HG03354 (cell line): Measurements from ENCODE around the gene TES.
"Not testable (repeated sequence)": the region's sequence is repeated elsewhere in the genome, so short reads cannot be mapped to it uniquely, and the experiment has no call there.

Source experiments
- ATAC-seq: cut with Tn5 transposase; IDR thresholded peaks from one replicate; pipeline ENCODE4 v1.9.1; 2021; ENCODE audit warnings: mild to moderate bottlenecking; ENCODE audit not compliant: unreplicated experiment, poor library complexity, severe bottlenecking

TES gene

GRCh38 chr7:116271963-116272886 is 61.9 kb downstream of the TES start:
- ATAC-seq: no peak

DNA sequence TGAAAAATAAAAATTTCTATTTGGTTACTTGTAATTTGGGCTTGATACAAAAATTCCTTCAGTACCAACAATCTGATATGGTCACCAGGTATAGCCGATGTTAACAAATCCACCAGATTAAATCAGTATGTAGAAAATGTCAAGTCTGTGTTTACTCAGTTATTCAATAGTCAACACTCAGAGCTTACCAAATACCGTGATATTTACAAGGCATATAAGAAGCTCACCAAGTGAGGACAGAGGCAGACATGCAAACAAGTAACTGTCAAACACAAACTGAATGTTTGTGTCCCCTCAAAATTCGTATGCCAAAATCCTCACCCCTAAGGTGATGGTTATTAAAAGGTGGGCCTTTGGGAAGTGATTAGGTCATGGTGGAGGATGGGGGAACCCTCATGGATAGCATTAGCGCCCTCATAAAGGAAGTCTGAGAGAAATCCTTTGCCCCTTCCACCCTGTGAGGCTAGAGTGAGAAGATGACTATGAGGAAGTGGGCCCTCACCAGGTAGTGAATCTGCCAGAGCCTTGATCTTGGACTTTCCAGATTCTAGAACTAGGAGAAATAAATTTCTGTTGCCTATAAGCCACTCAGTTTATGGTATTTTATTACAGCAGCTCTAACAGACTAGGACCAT is 63.1 kb downstream of the TES start:
- ATAC-seq: no peak

DNA sequence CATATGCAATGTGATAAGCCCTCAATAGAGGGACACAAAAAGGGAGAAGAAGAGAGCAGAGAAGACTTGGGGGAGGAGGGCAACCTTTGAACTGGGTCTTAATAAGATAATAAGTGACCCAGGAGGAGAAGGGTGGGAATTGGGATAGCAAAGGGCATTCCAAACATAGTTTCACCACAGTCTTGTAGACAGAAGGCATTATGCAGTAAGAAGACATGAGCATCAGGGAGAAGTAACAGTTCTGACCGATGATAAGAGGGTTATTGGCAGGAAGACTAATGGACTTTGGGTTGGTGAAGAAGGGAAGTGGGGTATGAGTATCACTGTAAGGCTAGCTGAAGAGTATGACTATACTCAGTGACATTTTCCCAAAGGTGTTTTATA is 63.6 kb downstream of the TES start:
- ATAC-seq: no peak

GRCh38 chr7:116277070-116277469 is 66.7 kb downstream of the TES start:
- ATAC-seq: no peak

DNA sequence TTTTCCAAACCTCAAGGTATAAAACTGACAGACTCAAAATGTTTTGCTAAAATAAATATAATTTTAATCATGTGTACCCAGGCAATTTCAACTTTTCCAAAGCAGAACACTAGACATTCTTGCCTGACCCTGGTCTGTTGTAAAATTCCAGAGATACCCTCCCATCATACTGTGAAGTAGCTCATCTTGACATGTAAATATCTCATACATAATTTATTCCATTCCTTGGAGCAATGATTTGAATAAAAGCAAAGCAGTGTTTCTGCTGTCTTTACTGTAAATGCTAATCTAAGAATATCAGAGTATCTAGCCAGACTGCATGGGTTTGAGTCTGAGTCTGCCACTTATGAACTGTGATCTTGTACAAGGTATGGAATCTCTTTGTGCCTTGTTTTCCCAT is 68.9 kb downstream of the TES start:
- ATAC-seq: no peak

- ATAC-seq: no peak
Observed at GRCh38 chr7:116280803-116281202, 70.5 kb downstream of the TES start.

GRCh38 chr7:116283595-116284204 is 73.4 kb downstream of the TES start:
- ATAC-seq: no peak

DNA sequence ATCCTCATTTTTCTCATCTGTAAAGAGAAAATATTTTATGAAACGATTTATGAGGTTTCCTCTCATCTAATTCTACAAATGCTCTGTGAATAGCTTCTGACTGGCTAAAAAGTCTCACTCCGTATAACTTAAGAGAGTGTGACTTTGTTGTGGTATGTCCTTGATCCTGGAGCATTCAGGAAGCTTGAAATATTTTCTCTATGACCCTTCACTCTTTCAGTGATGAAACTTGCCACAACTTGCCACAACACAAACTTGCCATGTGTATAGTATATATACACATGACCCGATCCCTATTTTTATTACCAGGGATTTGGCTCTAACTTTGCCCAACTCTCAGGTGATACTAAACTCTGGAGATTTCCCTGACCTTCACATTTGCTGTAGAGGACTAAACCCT is 74.1 kb downstream of the TES start:
- ATAC-seq: no peak

- no peak for ATAC-seq
Observed at GRCh38 chr7:116285252-116285651, 74.9 kb downstream of the TES start.

- ATAC-seq: no peak
Observed at GRCh38 chr7:116290740-116291139, 80.4 kb downstream of the TES start.

DNA sequence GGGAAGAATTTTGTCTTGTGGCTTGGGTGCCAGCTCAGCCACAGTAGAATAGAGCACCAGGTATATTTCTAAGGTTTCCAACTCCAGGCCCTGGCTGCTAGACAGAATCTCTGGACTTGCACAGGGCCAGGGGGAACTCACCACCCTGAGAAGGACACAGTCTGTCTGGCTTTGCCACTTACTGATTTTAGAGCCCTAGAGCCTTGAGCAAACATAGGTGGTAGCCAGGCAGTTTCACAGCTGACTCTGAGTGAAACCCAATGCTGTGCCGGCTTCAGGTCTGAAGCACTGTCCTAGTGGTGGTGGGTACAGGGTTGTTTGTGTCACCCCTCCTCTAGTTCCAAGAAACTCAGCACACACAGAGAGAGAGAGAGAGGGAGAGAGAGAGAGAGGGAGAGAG is 81.6 kb downstream of the TES start:
- ATAC-seq: no peak

DNA sequence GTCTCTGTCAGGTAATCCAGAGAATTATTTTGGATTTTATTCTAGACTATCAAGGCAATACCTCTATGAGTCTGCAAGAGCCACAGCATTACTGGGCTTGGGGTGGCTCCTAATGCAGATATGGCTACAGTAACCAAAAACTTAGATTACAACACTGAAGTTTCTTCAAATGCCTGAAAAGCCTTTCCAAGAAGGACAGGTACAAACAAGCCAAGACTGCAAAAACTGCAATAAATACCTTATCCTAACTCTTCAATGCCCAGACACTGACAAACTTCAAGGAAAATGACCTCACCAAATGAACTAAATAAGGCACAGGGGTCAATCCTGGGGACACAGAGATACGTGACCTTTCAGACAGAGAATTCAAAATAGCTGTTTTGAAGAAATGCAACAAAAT is 82.0 kb downstream of the TES start:
- no peak for ATAC-seq

GRCh38 chr7:116293139-116293538 is 82.8 kb downstream of the TES start:
- no peak for ATAC-seq

DNA sequence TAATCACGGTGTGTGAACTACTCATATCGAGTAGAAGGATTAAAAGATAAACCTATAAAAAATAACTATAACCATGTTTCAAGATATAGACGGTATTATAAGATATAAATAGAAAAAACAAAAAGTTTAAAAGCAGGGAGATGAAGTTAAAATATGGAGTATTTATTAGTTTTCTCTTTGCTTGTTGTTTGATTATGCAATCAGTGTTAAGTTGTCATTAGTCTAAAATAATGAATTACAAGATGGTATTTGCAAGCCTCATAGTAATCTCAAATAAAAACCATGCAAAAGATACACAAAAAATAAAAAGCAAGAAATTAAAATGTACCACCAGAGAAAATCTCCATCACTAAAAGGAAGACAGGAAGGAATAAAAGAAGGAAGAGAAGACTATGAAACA is 83.3 kb downstream of the TES start:
- no peak for ATAC-seq

DNA sequence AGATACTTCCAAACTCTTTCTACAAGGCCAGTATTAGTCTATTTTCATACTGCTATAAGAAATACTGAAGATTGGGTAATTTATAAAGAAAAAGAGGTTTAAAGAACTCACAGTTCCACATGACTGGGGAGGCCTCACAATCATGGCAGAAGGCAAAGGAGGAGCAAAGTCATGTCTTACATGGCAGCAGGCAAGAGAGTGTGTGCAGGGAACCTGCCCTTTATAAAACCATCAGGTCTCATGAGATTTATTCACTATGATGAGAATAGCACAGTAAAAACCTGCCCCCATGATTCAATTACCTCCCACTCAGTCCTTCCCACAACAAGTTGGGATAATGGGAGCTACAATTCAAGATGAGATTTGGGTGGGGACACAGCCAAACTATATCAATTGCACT is 85.6 kb downstream of the TES start:
- not testable (repeated sequence) for ATAC-seq

DNA sequence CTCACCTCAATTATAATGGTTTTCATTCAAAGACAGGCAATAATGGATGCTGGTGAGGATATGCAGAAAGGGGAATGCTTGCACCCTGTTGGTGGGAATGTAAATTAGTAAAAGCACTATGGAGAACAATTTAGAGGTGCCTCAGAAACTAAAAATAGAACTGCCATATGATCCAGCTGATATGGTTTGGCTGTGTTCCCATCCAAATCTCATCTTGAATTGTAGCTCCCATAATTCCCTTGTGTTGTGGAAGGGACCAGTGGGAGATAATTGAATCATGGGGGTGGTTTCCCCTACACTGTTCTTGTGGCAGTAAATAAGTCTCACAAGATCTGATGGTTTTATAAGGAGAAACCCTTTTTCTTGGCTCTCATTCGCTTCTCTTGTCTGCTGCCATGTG is 87.7 kb downstream of the TES start:
- no peak for ATAC-seq

GRCh38 chr7:116298576-116298975 is 88.2 kb downstream of the TES start:
- no peak for ATAC-seq

- ATAC-seq: no peak
Observed at GRCh38 chr7:116305485-116306408, 95.4 kb downstream of the TES start.

- no peak for ATAC-seq
Observed at GRCh38 chr7:116306409-116307048, 96.2 kb downstream of the TES start.
